Loucy (cell line): ENCODE data around the gene HSH2D.

Source experiments
- EZH2phosphoT487 ChIP-seq: fragments of 200-600 bp; IDR thresholded peaks from 2 replicates; pipeline ENCODE4 v1.6.1; 2018; ENCODE audit warnings: antibody characterized with exemption, mild to moderate bottlenecking, moderate library complexity, borderline replicate concordance
- TF ChIP-seq, protein P1 (sequence below): fragments of 200-600 bp; sonication (generic); conservative IDR thresholded peaks from 2 replicates; pipeline ENCODE4 v1.5.1; 2014; ENCODE audit warnings: mild to moderate bottlenecking, antibody characterized with exemption, low read length

DNA sequence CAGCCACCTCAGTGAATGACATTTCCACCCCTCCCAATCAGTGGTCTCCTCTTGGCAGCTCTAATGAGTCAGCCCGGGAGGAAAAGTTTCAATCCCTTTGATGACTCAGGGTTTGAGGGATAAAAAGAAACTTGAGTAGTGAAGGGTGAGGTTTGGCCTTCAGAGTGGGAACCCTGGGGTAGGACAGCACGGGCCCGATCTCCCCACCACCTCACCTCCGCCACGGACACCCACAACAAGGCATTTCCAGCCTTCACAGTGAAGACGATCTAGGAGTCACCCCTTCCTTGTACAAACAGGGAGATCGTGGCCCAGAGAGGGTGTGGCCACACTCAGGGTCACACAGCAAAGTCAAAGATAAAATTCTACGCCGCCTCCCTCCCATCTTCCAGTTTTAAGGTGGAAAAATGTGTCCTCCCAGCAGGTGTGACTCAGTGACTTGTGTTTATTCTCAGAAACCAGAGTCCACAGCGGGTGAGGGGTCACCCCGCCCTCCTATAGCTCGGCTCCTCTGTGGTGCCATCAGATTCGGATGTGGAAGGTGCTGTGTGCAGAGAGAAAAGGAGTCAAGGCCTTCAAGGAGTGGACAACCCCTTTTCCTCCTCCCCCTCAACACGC lies 17.6 kb downstream of the HSH2D start:
- TF ChIP-seq, protein P1, sequence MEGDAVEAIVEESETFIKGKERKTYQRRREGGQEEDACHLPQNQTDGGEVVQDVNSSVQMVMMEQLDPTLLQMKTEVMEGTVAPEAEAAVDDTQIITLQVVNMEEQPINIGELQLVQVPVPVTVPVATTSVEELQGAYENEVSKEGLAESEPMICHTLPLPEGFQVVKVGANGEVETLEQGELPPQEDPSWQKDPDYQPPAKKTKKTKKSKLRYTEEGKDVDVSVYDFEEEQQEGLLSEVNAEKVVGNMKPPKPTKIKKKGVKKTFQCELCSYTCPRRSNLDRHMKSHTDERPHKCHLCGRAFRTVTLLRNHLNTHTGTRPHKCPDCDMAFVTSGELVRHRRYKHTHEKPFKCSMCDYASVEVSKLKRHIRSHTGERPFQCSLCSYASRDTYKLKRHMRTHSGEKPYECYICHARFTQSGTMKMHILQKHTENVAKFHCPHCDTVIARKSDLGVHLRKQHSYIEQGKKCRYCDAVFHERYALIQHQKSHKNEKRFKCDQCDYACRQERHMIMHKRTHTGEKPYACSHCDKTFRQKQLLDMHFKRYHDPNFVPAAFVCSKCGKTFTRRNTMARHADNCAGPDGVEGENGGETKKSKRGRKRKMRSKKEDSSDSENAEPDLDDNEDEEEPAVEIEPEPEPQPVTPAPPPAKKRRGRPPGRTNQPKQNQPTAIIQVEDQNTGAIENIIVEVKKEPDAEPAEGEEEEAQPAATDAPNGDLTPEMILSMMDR = no peak
- no peak for TF ChIP-seq EZH2phosphoT487
